WTC11 (cell line): Measurements from ENCODE around the gene ITPRIPL1.

Source experiments
- ATF1 ChIP-seq: sonication (generic); formaldehyde crosslinking; IDR thresholded peaks from 2 replicates; pipeline ENCODE4 v1.8.1; 2023; ENCODE audit warnings: mild to moderate bottlenecking, moderate library complexity, missing genetic modification reagents
- CBFB ChIP-seq: sonication (generic); formaldehyde crosslinking; IDR thresholded peaks from 2 replicates; pipeline ENCODE4 v1.8.1; 2022; ENCODE audit warnings: mild to moderate bottlenecking, low read depth, missing genetic modification reagents
- CREB1 ChIP-seq: sonication (generic); formaldehyde crosslinking; IDR thresholded peaks from 2 replicates; pipeline ENCODE4 v1.8.0; 2023; ENCODE audit warnings: mild to moderate bottlenecking, missing genetic modification reagents
- ETV6 ChIP-seq: sonication (generic); formaldehyde crosslinking; IDR thresholded peaks from 2 replicates; pipeline ENCODE4 v1.8.1; 2022; ENCODE audit warnings: mild to moderate bottlenecking, missing genetic modification reagents
- FOXK1 ChIP-seq: sonication (generic); formaldehyde crosslinking; IDR thresholded peaks from 2 replicates; pipeline ENCODE4 v1.8.0; 2022; ENCODE audit warnings: mild to moderate bottlenecking, moderate library complexity, missing genetic modification reagents
- NR2C2 ChIP-seq: sonication (generic); formaldehyde crosslinking; IDR thresholded peaks from 2 replicates; pipeline ENCODE4 v1.8.0; 2022; ENCODE audit warnings: mild to moderate bottlenecking, missing genetic modification reagents
- RELA ChIP-seq: sonication (generic); formaldehyde crosslinking; IDR thresholded peaks from 2 replicates; pipeline ENCODE4 v1.8.1; 2022; ENCODE audit warnings: missing genetic modification reagents, mild to moderate bottlenecking, borderline replicate concordance
- TF ChIP-seq, protein P1 (sequence below): fragments of 200-600 bp; IDR thresholded peaks from 2 replicates; pipeline ENCODE4 v1.8.0; 2022; ENCODE audit warnings: antibody characterized with exemption
- TF ChIP-seq, protein P2 (sequence below): fragments of 250-450 bp; sonication (Bioruptor Pico); conservative IDR thresholded peaks from 2 replicates; pipeline ENCODE4 v1.9.0; 2021; ENCODE audit warnings: mild to moderate bottlenecking
- TF ChIP-seq, protein P3 (sequence below): fragments of 250-450 bp; sonication (Bioruptor Pico); IDR thresholded peaks from 2 replicates; pipeline ENCODE4 v1.9.0; 2021; ENCODE audit warnings: mild to moderate bottlenecking
- TF ChIP-seq, protein P4 (sequence below): sonication (generic); formaldehyde crosslinking; IDR thresholded peaks from 2 replicates; pipeline ENCODE4 v1.8.1; 2023; ENCODE audit warnings: mild to moderate bottlenecking, moderate library complexity, missing genetic modification reagents

DNA sequence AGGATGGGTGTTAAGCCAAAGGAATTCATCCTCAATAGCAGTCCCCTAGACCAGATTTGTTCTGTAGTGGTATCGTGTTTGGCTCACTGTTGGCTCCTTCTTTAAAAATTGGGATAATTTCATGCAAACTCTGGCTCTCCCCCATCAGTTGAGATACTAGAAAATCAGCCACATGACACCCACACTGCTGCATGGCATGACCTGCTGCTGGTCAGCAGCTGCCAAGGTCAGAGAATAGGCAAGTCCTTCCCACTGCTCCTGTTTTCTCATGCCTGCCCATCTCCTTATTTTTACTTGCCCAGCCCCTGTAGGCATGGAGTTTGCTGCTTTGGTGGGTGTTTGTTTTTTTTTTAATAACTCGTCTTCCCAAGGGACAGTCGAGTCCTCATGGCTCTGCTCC is 18.7 kb upstream of the ITPRIPL1 start:
- TF ChIP-seq ETV6 (CRISPR knock-in tag), result no peak
- TF ChIP-seq, protein P1, sequence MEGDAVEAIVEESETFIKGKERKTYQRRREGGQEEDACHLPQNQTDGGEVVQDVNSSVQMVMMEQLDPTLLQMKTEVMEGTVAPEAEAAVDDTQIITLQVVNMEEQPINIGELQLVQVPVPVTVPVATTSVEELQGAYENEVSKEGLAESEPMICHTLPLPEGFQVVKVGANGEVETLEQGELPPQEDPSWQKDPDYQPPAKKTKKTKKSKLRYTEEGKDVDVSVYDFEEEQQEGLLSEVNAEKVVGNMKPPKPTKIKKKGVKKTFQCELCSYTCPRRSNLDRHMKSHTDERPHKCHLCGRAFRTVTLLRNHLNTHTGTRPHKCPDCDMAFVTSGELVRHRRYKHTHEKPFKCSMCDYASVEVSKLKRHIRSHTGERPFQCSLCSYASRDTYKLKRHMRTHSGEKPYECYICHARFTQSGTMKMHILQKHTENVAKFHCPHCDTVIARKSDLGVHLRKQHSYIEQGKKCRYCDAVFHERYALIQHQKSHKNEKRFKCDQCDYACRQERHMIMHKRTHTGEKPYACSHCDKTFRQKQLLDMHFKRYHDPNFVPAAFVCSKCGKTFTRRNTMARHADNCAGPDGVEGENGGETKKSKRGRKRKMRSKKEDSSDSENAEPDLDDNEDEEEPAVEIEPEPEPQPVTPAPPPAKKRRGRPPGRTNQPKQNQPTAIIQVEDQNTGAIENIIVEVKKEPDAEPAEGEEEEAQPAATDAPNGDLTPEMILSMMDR, result no peak
- TF ChIP-seq NR2C2 (CRISPR knock-in tag), result no peak
- no peak for TF ChIP-seq CREB1 (CRISPR knock-in tag)
- TF ChIP-seq ATF1 (CRISPR knock-in tag), result no peak
- TF ChIP-seq, protein P2, sequence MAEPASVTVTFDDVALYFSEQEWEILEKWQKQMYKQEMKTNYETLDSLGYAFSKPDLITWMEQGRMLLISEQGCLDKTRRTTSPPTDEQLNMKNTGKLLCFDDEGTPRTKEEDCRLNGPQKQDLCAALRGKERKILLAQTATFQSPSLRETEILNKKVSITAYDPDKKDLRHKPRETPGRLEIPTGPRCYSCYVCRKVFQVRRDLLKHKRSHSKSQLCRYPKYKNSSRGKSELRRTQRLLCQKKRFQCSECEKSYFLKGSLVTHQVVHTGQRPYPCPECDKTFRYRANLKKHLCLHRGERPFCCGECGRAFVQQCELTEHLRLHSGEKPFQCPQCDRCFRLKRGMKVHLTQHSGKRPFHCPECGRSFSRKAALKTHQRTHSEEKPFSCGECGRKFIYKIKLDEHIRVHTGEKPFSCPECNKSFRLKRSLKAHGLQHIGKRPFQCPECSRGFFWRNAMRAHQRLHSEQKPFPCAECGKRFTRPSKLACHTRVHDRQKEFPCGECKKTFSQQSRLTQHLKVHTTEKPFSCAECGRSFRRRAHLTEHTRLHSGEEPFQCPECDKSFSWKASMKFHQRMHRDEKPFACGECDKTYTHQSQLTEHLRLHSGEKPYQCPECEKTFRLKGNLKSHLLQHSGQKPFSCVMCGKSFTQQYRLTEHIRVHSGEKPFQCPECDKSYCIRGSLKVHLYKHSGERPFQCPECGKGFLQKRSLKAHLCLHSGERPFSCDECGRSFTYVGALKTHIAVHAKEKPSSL (CRISPR knock-in tag), result no peak
- no peak for TF ChIP-seq FOXK1
- TF ChIP-seq CBFB (CRISPR knock-in tag), result no peak
- TF ChIP-seq, protein P3, sequence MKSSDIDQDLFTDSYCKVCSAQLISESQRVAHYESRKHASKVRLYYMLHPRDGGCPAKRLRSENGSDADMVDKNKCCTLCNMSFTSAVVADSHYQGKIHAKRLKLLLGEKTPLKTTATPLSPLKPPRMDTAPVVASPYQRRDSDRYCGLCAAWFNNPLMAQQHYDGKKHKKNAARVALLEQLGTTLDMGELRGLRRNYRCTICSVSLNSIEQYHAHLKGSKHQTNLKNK (CRISPR knock-in tag), result no peak
- no peak for TF ChIP-seq RELA (CRISPR knock-in tag)
- TF ChIP-seq, protein P4, sequence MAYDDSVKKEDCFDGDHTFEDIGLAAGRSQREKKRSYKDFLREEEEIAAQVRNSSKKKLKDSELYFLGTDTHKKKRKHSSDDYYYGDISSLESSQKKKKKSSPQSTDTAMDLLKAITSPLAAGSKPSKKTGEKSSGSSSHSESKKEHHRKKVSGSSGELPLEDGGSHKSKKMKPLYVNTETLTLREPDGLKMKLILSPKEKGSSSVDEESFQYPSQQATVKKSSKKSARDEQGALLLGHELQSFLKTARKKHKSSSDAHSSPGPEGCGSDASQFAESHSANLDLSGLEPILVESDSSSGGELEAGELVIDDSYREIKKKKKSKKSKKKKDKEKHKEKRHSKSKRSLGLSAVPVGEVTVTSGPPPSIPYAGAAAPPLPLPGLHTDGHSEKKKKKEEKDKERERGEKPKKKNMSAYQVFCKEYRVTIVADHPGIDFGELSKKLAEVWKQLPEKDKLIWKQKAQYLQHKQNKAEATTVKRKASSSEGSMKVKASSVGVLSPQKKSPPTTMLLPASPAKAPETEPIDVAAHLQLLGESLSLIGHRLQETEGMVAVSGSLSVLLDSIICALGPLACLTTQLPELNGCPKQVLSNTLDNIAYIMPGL, result no peak
